Pons (tissue), 1 donor: ENCODE data around the gene MICALL1.

Experiments
- DNase-seq: peaks from one replicate; pipeline ENCODE4 v3.0.0-alpha.2; 2016; ENCODE audit warnings: low spot score

MICALL1 gene, protein sequence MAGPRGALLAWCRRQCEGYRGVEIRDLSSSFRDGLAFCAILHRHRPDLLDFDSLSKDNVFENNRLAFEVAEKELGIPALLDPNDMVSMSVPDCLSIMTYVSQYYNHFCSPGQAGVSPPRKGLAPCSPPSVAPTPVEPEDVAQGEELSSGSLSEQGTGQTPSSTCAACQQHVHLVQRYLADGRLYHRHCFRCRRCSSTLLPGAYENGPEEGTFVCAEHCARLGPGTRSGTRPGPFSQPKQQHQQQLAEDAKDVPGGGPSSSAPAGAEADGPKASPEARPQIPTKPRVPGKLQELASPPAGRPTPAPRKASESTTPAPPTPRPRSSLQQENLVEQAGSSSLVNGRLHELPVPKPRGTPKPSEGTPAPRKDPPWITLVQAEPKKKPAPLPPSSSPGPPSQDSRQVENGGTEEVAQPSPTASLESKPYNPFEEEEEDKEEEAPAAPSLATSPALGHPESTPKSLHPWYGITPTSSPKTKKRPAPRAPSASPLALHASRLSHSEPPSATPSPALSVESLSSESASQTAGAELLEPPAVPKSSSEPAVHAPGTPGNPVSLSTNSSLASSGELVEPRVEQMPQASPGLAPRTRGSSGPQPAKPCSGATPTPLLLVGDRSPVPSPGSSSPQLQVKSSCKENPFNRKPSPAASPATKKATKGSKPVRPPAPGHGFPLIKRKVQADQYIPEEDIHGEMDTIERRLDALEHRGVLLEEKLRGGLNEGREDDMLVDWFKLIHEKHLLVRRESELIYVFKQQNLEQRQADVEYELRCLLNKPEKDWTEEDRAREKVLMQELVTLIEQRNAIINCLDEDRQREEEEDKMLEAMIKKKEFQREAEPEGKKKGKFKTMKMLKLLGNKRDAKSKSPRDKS

DNA sequence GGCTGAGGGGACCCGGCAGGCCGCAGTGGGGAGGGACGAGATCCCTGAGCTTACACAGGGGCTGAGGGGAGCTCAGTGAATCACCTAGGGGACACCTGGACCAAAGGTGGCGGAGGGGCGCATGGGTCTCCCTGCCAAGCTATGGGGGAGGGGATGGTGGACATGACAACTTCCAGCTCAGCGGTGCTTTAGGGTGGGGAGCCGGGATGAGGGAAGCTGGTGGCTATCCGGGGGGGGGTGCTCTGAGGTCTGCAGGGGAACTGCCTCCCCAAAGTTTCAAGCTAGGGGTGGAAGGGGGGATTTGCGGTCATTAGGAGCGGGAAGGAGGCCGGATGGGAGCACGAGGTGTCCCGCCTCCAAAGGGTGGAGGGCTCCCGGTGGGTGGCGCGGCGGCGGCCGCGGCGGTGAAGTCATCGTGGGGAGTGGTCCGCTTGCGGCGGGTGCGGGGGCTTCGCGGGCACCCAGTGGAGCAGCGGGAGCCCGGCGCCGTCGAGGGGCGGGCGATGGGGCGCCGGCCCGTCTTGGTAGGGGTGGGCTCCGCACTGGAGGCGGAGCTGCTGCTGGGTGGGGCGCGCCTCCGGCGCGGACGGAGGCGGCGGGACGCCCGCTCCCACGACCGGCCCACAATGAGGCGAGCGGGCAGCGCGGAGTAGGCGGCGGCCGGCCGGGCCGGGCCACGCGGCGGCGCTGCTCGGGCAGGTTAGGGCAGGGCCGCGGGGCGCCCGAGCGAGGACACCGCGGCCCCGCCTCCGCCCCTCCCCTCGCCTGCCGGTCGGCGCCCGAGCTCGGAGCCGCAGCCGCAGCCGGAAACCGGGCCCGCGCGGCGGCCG is at the start of gene MICALL1:
MICALL1 (plus strand) TSS at position 764 of the 830 bp plus-strand sequence. CDS start 126 bp downstream, outside the sequence.
- DNase-seq = peak; percentile 32

DNA sequence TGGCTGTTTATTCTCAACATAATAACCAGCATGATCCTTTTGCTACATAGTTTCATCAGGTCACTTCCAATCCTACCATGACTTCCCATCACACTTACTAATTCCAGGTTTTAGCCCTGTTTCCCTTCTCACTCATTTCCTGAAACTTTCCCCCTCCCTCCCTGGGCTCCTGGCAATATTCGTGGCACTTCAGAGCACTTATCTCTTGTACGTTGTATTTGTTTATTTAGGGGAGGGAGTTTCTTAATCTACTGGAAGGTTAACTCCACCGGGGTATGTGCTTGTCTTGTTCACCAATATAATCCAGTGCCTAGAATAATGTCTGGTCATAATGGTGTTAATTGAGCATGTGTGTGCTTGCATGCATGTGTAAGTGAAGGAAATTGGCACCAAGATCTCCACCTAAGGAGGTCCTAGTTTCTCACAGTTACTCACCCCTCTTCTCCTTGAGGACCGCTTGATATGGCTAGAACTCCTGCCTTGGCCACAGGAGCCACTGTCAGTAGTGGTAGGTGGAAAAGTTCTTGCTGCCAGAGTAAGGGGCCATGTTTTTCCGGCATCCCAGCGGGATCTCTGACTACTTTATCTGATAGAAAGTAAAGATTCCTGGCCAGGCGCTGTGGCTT is 45.2 kb upstream of the MICALL1 start:
- no peak for DNase-seq

DNA sequence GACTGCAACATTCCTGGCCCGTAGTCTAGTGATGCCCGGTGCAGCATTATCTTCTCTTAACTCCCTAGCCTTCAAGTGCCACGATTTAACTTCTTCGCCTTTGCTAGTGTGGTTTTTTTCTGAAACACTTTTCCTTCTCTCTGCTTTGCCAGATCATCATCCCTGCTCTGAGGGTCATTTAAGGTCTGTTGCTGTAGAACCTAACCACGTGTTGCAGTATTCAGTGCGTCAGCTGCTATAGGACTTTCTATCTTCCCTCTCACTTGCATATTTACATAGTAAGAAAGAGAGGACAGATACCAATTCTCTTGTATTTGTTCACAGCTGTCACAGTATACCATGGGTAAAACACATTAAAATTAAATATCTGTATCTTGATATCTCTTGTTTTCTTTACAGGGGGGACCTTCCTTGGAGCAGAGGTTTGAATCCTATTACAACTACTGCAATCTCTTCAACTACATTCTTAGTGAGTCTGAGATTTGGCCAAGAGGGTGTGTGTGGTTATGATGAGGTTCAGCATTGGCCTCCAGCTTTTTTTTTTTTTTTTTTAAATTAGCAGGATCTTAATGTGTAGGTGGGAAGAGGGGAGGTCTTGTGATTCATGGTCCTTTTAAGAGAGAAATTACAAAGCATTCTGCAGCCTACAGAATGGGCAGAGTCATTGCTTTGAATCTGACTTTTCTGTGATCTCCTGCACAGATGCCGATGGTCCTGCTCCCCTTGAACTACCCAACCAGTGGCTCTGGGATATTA is 43.3 kb upstream of the MICALL1 start:
- no peak for DNase-seq

DNA sequence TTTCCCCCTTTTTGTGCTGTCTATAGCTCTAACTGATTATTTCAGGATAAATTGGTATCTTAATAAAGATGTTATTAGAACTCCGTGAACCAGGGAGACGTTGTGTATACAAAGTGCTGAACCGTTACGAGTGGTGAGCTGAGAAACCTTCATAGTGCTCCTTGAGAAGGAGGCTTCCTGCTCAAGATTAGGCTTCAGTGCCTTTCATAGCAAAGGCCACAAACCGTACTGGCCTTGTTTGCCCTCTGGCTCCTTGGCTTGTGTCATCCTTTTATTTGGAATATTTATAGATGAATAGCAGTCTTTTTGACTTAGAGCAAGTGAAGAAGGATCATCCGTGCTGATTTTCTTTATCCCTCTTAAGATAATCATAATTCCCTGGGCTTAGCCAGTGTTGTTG is 40.6 kb upstream of the MICALL1 start:
- DNase-seq = no peak

DNA sequence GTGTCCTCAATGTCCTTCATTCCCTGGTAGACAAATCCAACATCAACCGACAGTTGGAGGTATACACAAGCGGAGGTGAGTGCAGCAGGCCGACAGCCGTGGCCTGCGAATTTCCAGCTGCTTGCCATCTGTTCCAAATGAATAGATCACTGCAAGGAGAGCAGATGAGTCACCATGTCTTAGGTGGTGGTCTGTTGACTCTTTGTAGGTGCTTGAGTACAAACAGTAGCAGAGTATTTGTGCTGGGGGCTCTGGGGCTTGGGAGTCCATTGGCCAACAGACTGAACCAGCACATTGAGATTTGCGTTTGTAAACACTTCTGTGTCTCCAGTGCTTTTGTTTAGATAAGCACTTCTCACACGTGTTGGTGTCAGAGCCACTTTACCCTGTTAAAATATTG is 35.8 kb upstream of the MICALL1 start:
- DNase-seq = no peak

DNA sequence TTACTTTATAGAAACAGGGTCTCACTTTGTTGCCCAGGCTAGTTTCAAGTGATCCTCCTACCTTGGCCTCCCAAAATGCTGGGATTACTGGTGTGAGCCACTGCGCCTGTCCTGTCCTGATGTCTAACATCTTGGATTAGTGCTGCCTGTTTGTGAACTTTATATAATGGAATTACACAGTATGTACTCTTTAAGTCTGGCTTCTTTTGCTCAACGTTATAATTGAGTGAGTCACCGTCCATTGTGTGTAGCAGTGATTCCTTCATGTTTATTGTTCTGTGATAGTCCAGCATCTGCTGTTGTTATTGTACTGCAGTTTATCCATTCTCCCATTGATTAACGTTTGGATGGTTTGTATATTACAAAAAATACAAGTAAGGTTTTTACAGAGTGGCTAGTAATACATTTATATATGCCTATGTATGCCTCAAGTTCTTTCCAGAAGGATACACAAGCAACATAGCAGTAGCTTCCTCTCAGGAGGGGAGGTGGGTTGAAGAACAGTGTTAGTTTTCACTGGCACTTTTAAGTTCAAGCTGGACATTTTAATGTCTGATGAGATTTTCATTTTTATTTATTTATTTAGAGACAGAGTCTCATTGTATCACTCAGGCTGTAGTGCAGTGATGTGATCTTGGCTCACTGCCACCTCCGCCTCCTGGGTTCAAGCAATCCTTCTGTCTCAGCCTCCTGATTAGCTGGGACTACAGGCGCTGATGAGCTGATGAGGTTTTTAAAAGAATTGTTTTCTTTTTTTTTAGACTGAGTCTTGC is 25.2 kb upstream of the MICALL1 start:
- peak; percentile 84 for DNase-seq

DNA sequence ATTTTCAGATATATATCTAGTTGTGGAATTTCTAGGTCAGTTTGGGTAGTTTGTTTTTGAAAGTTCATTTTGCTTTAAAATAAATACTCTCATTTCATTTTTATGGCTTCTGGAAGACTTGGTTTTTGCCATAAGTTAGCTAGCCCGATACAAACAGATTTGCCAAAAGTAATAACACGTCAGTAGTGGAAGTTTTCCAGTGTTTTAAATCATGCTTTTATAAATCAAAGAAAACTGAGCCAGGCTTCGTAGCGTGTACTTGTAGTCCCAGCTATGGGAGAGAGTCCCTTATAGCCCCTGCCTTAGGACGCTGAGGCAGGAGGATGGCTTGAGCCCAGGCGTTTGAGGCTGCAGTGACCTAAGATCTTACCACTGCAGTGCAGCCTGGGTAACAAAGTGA is 21.7 kb upstream of the MICALL1 start:
- DNase-seq = no peak

DNA sequence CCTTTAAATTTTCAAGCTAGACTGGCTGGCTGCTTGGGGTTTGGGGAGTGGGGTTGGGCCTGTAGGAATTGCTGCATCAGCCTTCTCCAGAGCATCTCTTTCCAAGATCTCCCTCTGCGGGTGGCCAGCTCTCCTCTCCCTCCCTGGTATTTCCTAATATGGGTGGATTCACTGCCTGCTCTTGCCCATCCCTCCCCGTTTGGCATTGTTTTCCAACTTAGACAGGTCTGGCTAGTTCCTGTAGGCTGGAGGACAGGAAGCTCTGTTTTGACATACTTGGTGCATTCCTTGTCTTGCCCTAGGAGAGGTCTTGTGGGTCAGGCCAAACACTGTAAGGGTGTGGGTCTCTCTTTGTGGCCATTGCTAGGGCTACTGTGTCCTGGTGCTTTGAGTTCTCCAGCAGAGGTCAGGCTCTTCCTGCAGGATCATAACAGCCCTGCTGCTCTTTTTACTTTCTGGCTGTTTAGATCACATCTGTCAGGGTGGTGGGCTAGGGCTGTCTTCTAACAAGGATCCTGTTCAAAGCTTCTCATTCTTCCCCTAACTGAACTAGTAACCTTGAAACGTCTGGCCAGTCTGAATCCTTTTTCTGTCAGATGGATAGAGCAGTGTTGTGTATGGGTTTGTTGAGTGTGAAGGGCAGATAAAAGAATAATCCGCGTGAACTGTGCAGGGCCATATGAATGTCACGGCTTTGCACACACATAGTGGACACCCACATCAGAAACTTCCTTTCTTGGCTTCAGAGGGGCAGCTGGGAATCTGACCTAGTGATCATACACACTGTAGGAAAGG is 18.3 kb upstream of the MICALL1 start:
- DNase-seq = peak; percentile 91

DNA sequence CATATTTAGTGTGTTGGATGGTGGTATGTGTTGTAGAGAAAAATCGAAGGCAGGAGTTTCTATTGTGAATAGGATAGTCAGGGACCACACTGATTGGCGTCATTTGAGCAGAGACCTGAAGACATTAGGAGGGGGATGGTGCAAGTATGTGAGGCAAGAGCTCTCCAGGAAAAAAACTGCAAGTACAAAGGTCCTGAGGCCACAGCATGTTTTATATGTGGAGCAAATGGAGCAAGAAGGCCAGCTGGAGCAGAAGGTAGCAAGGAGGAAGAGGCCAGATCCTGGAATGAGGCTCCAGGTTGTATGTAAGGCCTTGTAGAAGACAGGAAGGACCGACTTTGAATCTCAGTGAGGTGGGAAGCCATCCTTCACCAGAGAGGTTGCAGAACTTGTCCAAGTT is 14.2 kb upstream of the MICALL1 start:
- no peak for DNase-seq

DNA sequence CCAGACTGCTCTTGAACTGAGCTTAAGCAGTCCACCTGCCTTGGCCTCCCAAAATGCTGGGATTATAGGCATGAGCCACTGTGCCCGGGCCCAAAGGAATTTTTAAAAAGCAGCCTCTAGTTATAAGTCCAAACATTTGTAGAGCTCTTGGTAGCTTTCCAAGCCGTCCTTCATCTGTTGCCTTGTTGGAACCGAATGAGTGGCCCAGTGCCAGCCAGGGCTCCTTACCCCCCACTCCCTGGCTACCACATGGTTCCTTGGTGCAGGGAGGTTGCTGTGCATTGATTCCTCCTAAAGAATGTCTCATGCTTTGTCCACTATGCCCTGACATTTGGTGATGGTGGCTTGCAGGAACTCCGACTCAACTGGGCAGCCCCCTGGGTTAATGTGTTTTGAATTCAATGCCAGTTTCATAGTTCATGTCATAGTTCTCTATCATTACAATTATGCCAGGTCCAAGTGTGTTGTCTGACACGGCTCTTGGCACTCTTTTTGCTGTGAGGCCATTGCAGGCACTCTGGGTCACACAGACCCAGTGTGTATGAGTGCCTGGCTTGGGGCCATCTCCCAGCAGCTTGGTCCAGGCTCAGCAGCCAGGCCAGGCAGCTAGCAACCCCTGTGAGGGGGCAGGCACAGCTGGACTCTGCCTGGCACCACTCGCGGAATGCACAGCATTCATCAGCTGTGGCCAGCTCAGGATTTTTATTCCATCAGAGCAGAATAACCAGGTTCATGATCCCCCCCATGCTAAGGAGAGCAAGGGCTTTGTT is 13.3 kb upstream of the MICALL1 start:
- peak; percentile 96 for DNase-seq

DNA sequence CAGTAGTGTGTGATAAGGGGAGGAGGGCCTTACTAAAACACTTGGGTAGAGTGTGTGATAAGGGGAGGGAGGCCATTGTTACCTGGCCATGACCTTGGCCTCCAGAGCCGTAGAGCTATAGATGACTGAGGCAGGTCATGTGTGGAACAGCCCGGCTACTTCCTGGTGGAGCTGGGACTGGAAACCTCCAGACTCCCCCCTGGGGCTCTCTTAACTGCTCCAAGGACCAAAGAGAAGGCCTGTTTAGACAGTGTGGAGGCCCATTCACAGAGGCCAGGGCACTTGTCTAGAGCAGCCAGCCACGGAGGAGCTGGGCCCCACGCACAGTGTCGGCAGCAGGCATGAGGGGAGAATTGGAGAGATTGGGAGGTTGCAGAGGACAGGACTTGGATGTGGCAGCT is 12.5 kb upstream of the MICALL1 start:
- peak; percentile 51 for DNase-seq

DNA sequence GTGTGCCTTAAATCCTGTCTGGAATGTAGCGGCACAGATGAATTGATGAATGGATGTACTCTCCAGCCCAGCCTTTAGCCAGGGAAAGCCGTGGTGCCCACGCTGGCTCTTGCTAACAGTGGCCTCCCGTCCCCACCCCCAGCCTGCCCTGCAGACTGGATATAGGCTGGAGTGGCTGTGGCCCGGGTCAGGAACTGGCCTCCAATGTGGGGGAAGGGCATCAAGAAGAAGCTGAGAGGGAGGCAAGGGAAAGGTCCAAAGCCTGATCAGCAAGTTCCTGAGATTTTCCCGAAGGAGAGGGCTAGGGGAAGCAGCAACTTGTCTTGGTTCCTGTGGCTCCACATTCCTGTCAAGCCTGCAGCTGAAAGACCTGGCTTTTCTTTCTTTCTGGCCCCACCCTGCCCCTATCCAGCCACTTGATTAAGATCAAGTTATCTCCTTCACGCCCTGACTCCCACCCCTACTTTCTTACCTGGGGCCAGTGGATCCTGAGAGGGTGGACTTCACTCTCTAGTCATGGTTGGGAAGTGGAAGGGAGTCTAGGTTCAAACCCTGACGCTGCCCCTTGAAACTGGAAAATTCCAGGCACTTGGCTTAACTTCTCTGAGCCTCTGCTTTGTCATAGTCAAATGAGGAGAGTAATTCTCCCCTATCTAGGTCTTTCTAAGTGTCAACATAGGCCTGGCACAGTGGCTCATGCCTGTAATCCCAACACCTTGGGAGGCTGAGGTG is 11.0 kb upstream of the MICALL1 start:
- peak; percentile 39 for DNase-seq

DNA sequence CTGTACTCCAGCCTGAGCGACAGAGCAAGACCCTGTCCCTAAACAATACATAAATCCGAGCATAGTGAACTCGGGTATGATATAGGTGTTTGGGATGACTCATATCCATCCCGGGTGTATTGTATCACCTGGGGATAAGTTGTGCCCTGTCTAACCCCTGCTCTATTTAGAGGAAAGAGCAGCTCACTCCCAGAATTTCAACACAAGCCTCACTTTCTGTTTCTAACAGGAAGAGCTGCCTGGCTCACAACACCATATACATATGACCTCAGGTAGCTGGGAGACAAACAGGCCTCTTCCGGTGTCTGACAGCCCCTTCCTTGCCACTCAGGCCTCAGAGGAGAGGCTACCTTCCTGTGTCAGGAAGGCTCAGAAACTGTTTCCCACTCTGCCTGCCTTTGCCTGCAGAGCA is 9.9 kb upstream of the MICALL1 start:
- DNase-seq = peak; percentile 38

DNA sequence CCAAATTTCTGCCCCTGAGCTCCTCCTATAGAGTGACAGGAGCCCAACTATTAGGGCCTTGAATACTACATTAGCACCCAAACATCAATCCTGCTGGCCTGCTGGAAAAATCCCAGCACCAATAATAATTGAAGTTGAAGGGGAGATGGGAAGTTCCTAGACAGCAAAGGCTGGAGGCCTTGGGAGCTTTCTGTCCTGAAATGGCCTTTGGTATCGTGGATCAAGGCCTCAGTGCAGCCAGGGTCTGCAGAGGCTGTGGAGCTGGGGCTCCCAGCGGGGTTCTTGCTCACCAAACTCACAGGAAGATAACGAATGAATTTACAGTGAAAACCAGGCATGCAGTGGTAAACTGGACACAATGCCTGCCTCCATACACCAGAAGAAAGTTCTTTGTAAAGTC is 9.2 kb upstream of the MICALL1 start:
- peak; percentile 44 for DNase-seq

DNA sequence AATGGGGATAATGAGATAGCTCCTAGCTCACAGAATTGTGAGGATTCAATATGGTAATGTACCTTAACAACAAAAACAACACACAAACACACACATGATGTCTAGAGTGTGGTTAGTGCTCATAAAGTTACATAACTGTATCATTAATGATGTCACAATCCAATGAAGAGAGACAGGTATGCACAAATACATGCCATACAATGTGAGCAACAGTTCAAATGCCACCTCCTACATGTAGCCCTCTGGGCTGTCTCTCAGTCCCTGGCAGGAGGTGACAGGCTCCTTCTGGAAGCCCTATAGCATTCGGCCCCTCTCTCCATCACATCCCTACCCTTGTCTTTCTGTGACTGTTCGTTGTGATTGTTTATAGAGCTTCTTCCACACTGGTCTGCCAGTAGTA is 8.3 kb upstream of the MICALL1 start:
- DNase-seq = no peak

DNA sequence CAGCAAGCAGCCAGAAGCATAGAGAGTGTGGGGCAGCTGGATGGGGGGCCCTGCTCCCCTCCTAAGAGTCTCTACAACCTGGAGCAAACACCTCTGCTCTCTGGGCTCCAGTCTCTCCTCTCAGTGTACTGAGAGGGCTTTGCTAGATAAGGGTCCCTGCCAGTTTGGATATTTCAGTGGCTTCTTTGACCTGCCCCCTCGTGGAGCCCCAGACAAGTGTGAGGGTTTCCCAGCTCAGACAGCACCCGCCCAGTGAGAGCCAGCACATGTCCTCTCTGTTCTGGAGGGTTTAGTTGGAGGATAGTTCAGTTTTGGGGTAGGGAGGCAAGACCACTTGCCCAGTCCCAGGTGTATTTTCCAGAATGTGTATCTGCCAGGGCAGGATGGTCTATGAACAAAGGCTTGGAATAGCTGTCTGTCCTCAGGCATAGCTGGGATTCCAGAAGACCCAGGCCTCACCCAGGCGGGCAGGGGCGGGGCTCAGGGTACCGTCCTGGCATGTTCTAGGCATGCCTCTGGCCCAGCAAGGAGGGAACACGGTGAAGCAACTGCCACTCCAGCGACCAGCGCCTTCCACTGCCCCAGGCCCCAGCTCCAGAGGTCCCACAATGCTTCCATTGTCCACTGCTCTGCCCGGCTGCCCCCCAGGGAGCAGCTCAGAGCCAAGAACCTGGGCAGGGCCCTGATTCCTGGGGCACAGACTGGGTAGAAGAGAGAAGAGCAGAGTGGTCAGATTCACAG is 7.5 kb upstream of the MICALL1 start:
- DNase-seq = peak; percentile 88
